Measurements from ENCODE around the gene TMEM256. TPM values are rescaled to one million over a fixed set of nuclear protein-coding genes. Genes with fewer than 3 reads are reported as not detected.

Gene TMEM256
- total and polyA plus RNA-seq, 2 of the 8 experiments (the other 6 are each of a cell fraction or from before 2014, with no cell fraction given): 97.0 to 350 TPM

GRCh38 chr17:7427549-7427948 lies 23.7 kb upstream of the TMEM256 start (continued):
- TF ChIP-seq SAP30 (IDR thresholded peaks at IDR 0.05; ENCODE audit: insufficient read depth, insufficient replicate concordance, low read length) (no peak), HDAC6 (IDR thresholded peaks at IDR 0.05; ENCODE audit: low read depth, low read length) (no peak), JUN (IDR thresholded peaks at IDR 0.05; ENCODE audit: low read depth, low read length) (no peak), BCL11A (IDR thresholded peaks at IDR 0.05; ENCODE audit: low read depth in 2 of 2, low read length in 2 of 2) (no peak), RFX5 (IDR thresholded peaks at IDR 0.05; ENCODE audit: borderline replicate concordance, low read depth, low read length) (no peak), TCF12 (IDR thresholded peaks at IDR 0.05; ENCODE audit: low read depth, low read length) (no peak), CBX5 (IDR thresholded peaks at IDR 0.05; ENCODE audit: low read depth, low read length) (no peak), BACH1 (IDR thresholded peaks at IDR 0.05; ENCODE audit: low read length) (no peak)

All from H1 (cell line).